ENCODE results near the gene KSR1. TPM values are rescaled to one million over a fixed set of nuclear protein-coding genes. Genes with fewer than 3 reads are reported as not detected.

Gene KSR1
- polyA plus RNA-seq, 1 of the 3 experiments (the other 2 are of a cell fraction), result 7.5 TPM

- H3K4me3 ChIP-seq (ENCODE audit: low read depth in 2 of 2, low read length in 1 of 2), result no peak overlapping the region
- ChIA-PET POLR2A (no interaction called here), CTCF (interaction anchor here (1.1 to 1.3 kb wide), 3 partner anchors 9 to 27 kb away, joined by 3 to 5 read pairs (median 4); no protein-coding TSS in a partner anchor)
- H3K4me2 ChIP-seq, result no peak overlapping the region
- no peaks in the 10 kb centered on the region for H3K27me3 ChIP-seq (ENCODE audit: insufficient read depth)
- TF ChIP-seq SMC3 (IDR thresholded peaks at IDR 0.05; ENCODE audit: low read depth, low read length) (no peak), RAD21 (IDR thresholded peaks at IDR 0.05; ENCODE audit: low read length) (no peak), MXI1 (IDR thresholded peaks at IDR 0.05; ENCODE audit: low read depth, low read length) (no peak), POLR2AphosphoS5 (IDR thresholded peaks at IDR 0.05; ENCODE audit: low read depth, low read length) (no peak), TAF1 (IDR thresholded peaks at IDR 0.05; ENCODE audit: borderline replicate concordance, low read depth, low read length) (no peak), TEAD4 (IDR thresholded peaks at IDR 0.05; ENCODE audit: borderline replicate concordance, insufficient read depth) (no peak)
- peaks cover 44 to 67% of the 10 kb centered on the region in 2 experiments for H3K4me1 ChIP-seq (ENCODE audit: control insufficient read depth in 1 of 2, insufficient read depth in 2 of 2, low read depth in 1 of 2, low read length in 1 of 2)
- H3K27ac ChIP-seq (ENCODE audit: low read depth in 2 of 2, low read length in 1 of 2), result no peak overlapping the region
- no peak overlapping the region for H3K9ac ChIP-seq
- H3K9me3 ChIP-seq, result no peaks in the 10 kb centered on the region
- peaks cover 11% of the 10 kb centered on the region for H3F3A ChIP-seq (replicated peaks; ENCODE audit: insufficient read depth)
- DNase-seq, result no peak
- H2AFZ ChIP-seq (ENCODE audit: low read depth), result no peak overlapping the region
- H3K9me2 ChIP-seq, result no peaks in the 10 kb centered on the region
- WGBS (ENCODE audit: low lambda C conversion rate), result 74% methylated on average over 5 of the region's 7 CpGs
- no peaks in the 10 kb centered on the region for H4K20me1 ChIP-seq (ENCODE audit: insufficient read depth)
- H3K36me3 ChIP-seq (replicated peaks in 1 of 2; ENCODE audit: control insufficient read depth in 1 of 2, insufficient read depth in 2 of 2, low read length in 1 of 2), result no peaks in the 10 kb centered on the region
- peaks cover 6% of the 10 kb centered on the region; the same call in 1 of the 2 replicates for H3K79me2 ChIP-seq (ENCODE audit: insufficient read depth)
Observed at GRCh38 chr17:27572665-27573064, 116.4 kb downstream of the KSR1 start.

- H3K27ac ChIP-seq (ENCODE audit: low read depth in 2 of 2, low read length in 1 of 2), result no peak overlapping the region
- H4K20me1 ChIP-seq (ENCODE audit: insufficient read depth), result no peaks in the 10 kb centered on the region
- peaks cover 11% of the 10 kb centered on the region for H3F3A ChIP-seq (replicated peaks; ENCODE audit: insufficient read depth)
- H3K9me3 ChIP-seq, result no peaks in the 10 kb centered on the region
- no peaks in the 10 kb centered on the region for H3K27me3 ChIP-seq (ENCODE audit: insufficient read depth)
- ChIA-PET POLR2A (no interaction called here), CTCF (interaction anchor here (1.0 to 2.8 kb wide), 6 partner anchors 12 to 337 kb away, joined by 3 to 11 read pairs (median 4); no protein-coding TSS in a partner anchor)
- TF ChIP-seq CHD2 (IDR thresholded peaks at IDR 0.05; ENCODE audit: low read length, partially characterized antibody) (no peak), TCF12 (IDR thresholded peaks at IDR 0.05) (no peak), USF2 (IDR thresholded peaks at IDR 0.05; ENCODE audit: borderline replicate concordance, low read depth, low read length) (no peak)
- H3K79me2 ChIP-seq (ENCODE audit: insufficient read depth), result peaks cover 6% of the 10 kb centered on the region; the same call in 1 of the 2 replicates
- H3K4me3 ChIP-seq (ENCODE audit: low read depth in 2 of 2, low read length in 1 of 2), result no peak overlapping the region
- 96% methylated on average over 5 of the region's 5 CpGs for WGBS (ENCODE audit: low lambda C conversion rate)
- no peak overlapping the region for H3K4me2 ChIP-seq
- H3K9me2 ChIP-seq, result no peaks in the 10 kb centered on the region
- no peak for DNase-seq
- no peak overlapping the region for H3K9ac ChIP-seq
- H2AFZ ChIP-seq (ENCODE audit: low read depth), result no peak overlapping the region
- peaks cover 44 to 68% of the 10 kb centered on the region in 2 experiments for H3K4me1 ChIP-seq (ENCODE audit: control insufficient read depth in 1 of 2, insufficient read depth in 2 of 2, low read depth in 1 of 2, low read length in 1 of 2)
- no peaks in the 10 kb centered on the region for H3K36me3 ChIP-seq (replicated peaks in 1 of 2; ENCODE audit: control insufficient read depth in 1 of 2, insufficient read depth in 2 of 2, low read length in 1 of 2)
Observed at GRCh38 chr17:27573548-27573947, 117.3 kb downstream of the KSR1 start.

GRCh38 chr17:27573971-27574525 lies 117.8 kb downstream of the KSR1 start:
- Histone ChIP-seq H3K4me3 (ENCODE audit: low read depth in 2 of 2, low read length in 1 of 2) (no peak overlapping the region), H4K20me1 (ENCODE audit: insufficient read depth) (no peaks in the 10 kb centered on the region), H3K9me2 (no peaks in the 10 kb centered on the region), H3K4me2 (no peak overlapping the region), H3K9ac (no peak overlapping the region), H2AFZ (ENCODE audit: low read depth) (no peak overlapping the region), H3K79me2 (ENCODE audit: insufficient read depth) (peaks cover 6% of the 10 kb centered on the region; the same call in 1 of the 2 replicates), H3K27ac (ENCODE audit: low read depth in 2 of 2, low read length in 1 of 2) (no peak overlapping the region; a peak in 1 of 4 replicates), H3K36me3 (replicated peaks in 1 of 2; ENCODE audit: control insufficient read depth in 1 of 2, insufficient read depth in 2 of 2, low read length in 1 of 2) (no peaks in the 10 kb centered on the region), H3K4me1 (ENCODE audit: control insufficient read depth in 1 of 2, insufficient read depth in 2 of 2, low read depth in 1 of 2, low read length in 1 of 2) (peaks cover 44 to 67% of the 10 kb centered on the region in 2 experiments), H3K27me3 (ENCODE audit: insufficient read depth) (no peaks in the 10 kb centered on the region), H3F3A (replicated peaks; ENCODE audit: insufficient read depth) (peaks cover 11% of the 10 kb centered on the region), H3K9me3 (no peaks in the 10 kb centered on the region)
- CTCF ChIA-PET, result interaction anchor here (0.6 to 2.8 kb wide), 8 partner anchors 22 to 338 kb away, joined by 3 to 11 read pairs (median 3); no protein-coding TSS in a partner anchor
- POLR2A ChIA-PET, result interaction anchor here (0.6 kb wide), 1 partner anchor 12 kb away, joined by 3 read pairs; no protein-coding TSS in a partner anchor
- no peak for DNase-seq
- 89% methylated on average over 4 of the region's 4 CpGs for whole genome bisulfite sequencing (ENCODE audit: low lambda C conversion rate)
- no peak for TF ChIP-seq POLR2AphosphoS5 (IDR thresholded peaks at IDR 0.05; ENCODE audit: low read depth, low read length)
- no peak for TF ChIP-seq RXRA (IDR thresholded peaks at IDR 0.05; ENCODE audit: borderline replicate concordance, low read depth)
- no peak for TF ChIP-seq USF2 (IDR thresholded peaks at IDR 0.05; ENCODE audit: borderline replicate concordance, low read depth, low read length)
- no peak for TF ChIP-seq RCOR1 (IDR thresholded peaks at IDR 0.05; ENCODE audit: low read length)
- no peak for TF ChIP-seq NRF1 (IDR thresholded peaks at IDR 0.05; ENCODE audit: low read depth, low read length)
- no peak for TF ChIP-seq JUND (IDR thresholded peaks at IDR 0.05)
- TF ChIP-seq NFIC (IDR thresholded peaks at IDR 0.05; ENCODE audit: borderline replicate concordance), result no peak
- TF ChIP-seq FOXJ3 (CRISPR knock-in tag; IDR thresholded peaks at IDR 0.05), result no peak
- TF ChIP-seq TAF1 (IDR thresholded peaks at IDR 0.05; ENCODE audit: borderline replicate concordance, low read depth, low read length), result no peak
- TF ChIP-seq RAD21 (IDR thresholded peaks at IDR 0.05; ENCODE audit: low read length), result no peak
- no peak for TF ChIP-seq EP300 (IDR thresholded peaks at IDR 0.05; ENCODE audit: borderline replicate concordance in 1 of 2, low read depth in 1 of 2, low read length in 1 of 2)
